NB4 (cell line): Measurements from ENCODE around the gene RER1.

Source experiments
- CTCF ChIP-seq: IDR thresholded peaks from one replicate; pipeline ENCODE4 v1.5.1; 2012; ENCODE audit warnings: low read depth, low read length
- POLR2A ChIP-seq: IDR thresholded peaks from 2 replicates; pipeline ENCODE4 v1.6.1; 2011; ENCODE audit warnings: mild to moderate bottlenecking; ENCODE audit not compliant: insufficient read length; ENCODE audit errors: extremely low read depth

GRCh38 chr1:2394761-2395160 is 3.1 kb downstream of the RER1 start:
- TF ChIP-seq POLR2A: no peak
- TF ChIP-seq CTCF: no peak
